Epithelial cell of esophagus (primary cell): Measurements from ENCODE around the gene COMMD1.
A peak's percentile ranks its signal among the peaks of the same experiment; 100 is the strongest.
"Not testable (repeated sequence)": the region's sequence is repeated elsewhere in the genome, so short reads cannot be mapped to it uniquely, and the experiment has no call there.

Experiments
- DNase-seq: peaks from one replicate; pipeline ENCODE4 v3.0.0; 2010; ENCODE audit warnings: low read depth
- H3K4me3 ChIP-seq: 2 replicates; pipeline ENCODE4 v1.5.1; 2011; ENCODE audit warnings: mild to moderate bottlenecking, low read length, control low read depth
- CTCF ChIP-seq: IDR thresholded peaks from 2 replicates; pipeline ENCODE4 v1.5.1; 2011; ENCODE audit warnings: low read depth, mild to moderate bottlenecking, low read length, control low read depth, inconsistent platforms; ENCODE audit not compliant: insufficient read depth; ENCODE audit errors: missing control alignments

COMMD1 gene

GRCh38 chr2:62144689-62145477, 239.4 kb downstream of the COMMD1 start:
- no peak for TF ChIP-seq CTCF
- no peak overlapping the region for H3K4me3 ChIP-seq
- DNase-seq: no peak

GRCh38 chr2:62145478-62146100, 240.1 kb downstream of the COMMD1 start:
- no peak overlapping the region for H3K4me3 ChIP-seq
- DNase-seq: no peak
- no peak for TF ChIP-seq CTCF

GRCh38 chr2:62146790-62147189, 241.3 kb downstream of the COMMD1 start:
- not testable (repeated sequence) for DNase-seq, H3K4me3 ChIP-seq

- peak; percentile 92 for DNase-seq
- TF ChIP-seq CTCF: no peak
- no peak overlapping the region for H3K4me3 ChIP-seq
Observed at GRCh38 chr2:62147610-62148301, 242.3 kb downstream of the COMMD1 start.

GRCh38 chr2:62149708-62150107, 244.2 kb downstream of the COMMD1 start:
- TF ChIP-seq CTCF: no peak
- no peak overlapping the region for H3K4me3 ChIP-seq
- peak; percentile 95 for DNase-seq

DNA sequence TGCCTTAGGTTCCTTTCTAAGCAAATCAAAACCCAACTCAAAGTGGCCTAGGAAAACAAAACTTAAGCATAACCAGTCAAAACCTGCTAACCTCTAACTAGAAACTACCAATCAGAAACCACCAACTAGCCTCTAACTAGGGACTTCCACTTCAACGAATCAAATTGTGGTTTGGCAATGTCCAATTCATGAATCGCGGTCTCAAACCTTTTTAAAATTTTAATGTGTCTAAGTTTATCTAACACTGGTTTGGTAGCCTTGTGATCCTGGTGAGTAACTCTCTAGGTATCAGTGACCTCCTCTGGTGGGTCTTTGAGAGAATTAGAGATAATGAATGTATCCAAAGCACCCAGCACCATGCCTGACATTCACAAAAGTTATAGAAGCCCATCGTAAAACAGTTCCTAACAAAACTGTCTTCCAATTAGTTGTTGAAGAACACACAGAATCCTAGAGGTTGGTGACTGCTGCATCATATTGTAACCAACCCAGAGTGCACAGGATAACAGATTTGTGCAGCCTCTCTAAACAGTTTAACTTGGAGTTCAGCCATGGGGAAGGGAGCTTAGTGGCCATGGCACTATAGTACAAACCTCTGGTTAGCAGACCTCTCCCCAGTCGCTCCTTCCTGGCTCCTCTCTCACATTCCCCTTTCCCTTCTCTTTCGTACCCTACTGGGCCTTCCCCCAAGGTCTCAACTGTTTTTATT, 245.3 kb downstream of the COMMD1 start:
- no peak overlapping the region for H3K4me3 ChIP-seq
- no peak for TF ChIP-seq CTCF
- DNase-seq: no peak

GRCh38 chr2:62151306-62151638, 245.8 kb downstream of the COMMD1 start:
- H3K4me3 ChIP-seq: no peak overlapping the region
- TF ChIP-seq CTCF: no peak
- DNase-seq: no peak
